Right lobe of liver (tissue), 6 donors: ENCODE data around the gene SLC39A3. TPM values are rescaled to one million over a fixed set of nuclear protein-coding genes. Genes with fewer than 3 reads are reported as not detected.

Experiments
- ATAC-seq, 4 donors: fragments of 200-7000 bp; cut with Tn5 transposase; one replicate each; pipeline ENCODE4 v1.9.1; 2020; ENCODE audit warnings: mild to moderate bottlenecking in 4 of 4, moderate library complexity in 4 of 4
- DNase-seq, 3 donors: peaks; one replicate each; pipeline ENCODE4 v3.0.0-alpha.2; 2020
- H3K27ac ChIP-seq, 3 donors: fragments of 200-600 bp; one replicate each; pipeline ENCODE4 v1.8.0; 2022
- H3K27me3 ChIP-seq, 2 donors: fragments of 200-600 bp; one replicate each; pipeline ENCODE4 v1.8.0; 2022
- H3K36me3 ChIP-seq, 4 donors: fragments of 200-600 bp; sonication (generic) in 1 of 4; one replicate each; pipeline versions ENCODE4 v1.5.1 to v1.8.0; 2017 to 2022; ENCODE audit warnings: control low read depth in 1 of 4
- H3K4me1 ChIP-seq, 4 donors: fragments of 200-600 bp; sonication (generic) in 1 of 4; one replicate each; pipeline versions ENCODE4 v1.5.1 to v1.8.0; 2017 to 2022; ENCODE audit warnings: control low read depth in 1 of 4
- H3K4me3 ChIP-seq, 3 donors: fragments of 200-600 bp; one replicate each; pipeline ENCODE4 v1.8.0; 2022
- H3K9me3 ChIP-seq, 4 donors: fragments of 200-600 bp; sonication (generic) in 1 of 4; one replicate each; pipeline versions ENCODE4 v1.5.1 to v1.8.0; 2017 to 2022; ENCODE audit warnings: control low read depth in 1 of 4
- POLR2A ChIP-seq: fragments of 450-650 bp; IDR thresholded peaks from one replicate; pipeline ENCODE4 v1.6.1; 2017; ENCODE audit warnings: antibody characterized with exemption, mild to moderate bottlenecking
- WGBS: methylation state at CpG from one replicate; pipeline ENCODE4 v1.1.6; 2018; ENCODE audit warnings: low coverage, low lambda C conversion rate; ENCODE audit not compliant: insufficient coverage; ENCODE audit errors: missing lambda C conversion rate; 5-methylcytosine and 5-hydroxymethylcytosine counted together
- intact Hi-C, 2 donors: fragments of 100-400 bp; cut with DNase I; formaldehyde crosslinking; loops; one replicate each; pipeline versions ENCODE4 v1.11.2 to v1.14.1; 2022
- total RNA-seq, 6 experiments: library from RNA; depleted of rRNA in 2 of 6; stranded (reverse); fragments of >200 nt in 2 of 6; fragmentation: NEBNext Ultra II Directional in 3 of 6; extraction: Animal tissue kit (Norgen Biotek cat#: 25700) in 3 of 6; gene quantifications; one replicate each; pipeline versions ENCODE4 v1.1.0 to v1.2.4, GENCODE V29; 2016 to 2023
- TF ChIP-seq, protein P1 (sequence below), 4 donors: fragments of 200-600 bp in 3 of 4; fragments of 450-650 bp in 1 of 4; IDR thresholded peaks; one replicate each; pipeline versions ENCODE4 v1.5.1 to v1.8.0; 2016 to 2022; ENCODE audit warnings: antibody characterized with exemption in 4 of 4, mild to moderate bottlenecking in 2 of 4
- donor health status: DM: no; HTN: yes; CAD: no.
- donor health status: DM: no; HTN: no; CAD: no.
- donor health status: DM: no; HTN: no; CAD: no.
- donor health status: DM: no; HTN: yes; CAD: no.
- donor health status: DM: no; HTN: yes; CAD: no.

The SLC39A3 gene
- total RNA-seq, 6 experiments from 2014 or later, result 13.5 to 29.5 (median 19.6) TPM

GRCh38 chr19:2728783-2729387, 10.9 kb downstream of the SLC39A3 start:
- no peak overlapping the region for H3K27ac ChIP-seq
- no peak overlapping the region for H3K4me3 ChIP-seq
- no peak for TF ChIP-seq POLR2A
- TF ChIP-seq, protein P1, sequence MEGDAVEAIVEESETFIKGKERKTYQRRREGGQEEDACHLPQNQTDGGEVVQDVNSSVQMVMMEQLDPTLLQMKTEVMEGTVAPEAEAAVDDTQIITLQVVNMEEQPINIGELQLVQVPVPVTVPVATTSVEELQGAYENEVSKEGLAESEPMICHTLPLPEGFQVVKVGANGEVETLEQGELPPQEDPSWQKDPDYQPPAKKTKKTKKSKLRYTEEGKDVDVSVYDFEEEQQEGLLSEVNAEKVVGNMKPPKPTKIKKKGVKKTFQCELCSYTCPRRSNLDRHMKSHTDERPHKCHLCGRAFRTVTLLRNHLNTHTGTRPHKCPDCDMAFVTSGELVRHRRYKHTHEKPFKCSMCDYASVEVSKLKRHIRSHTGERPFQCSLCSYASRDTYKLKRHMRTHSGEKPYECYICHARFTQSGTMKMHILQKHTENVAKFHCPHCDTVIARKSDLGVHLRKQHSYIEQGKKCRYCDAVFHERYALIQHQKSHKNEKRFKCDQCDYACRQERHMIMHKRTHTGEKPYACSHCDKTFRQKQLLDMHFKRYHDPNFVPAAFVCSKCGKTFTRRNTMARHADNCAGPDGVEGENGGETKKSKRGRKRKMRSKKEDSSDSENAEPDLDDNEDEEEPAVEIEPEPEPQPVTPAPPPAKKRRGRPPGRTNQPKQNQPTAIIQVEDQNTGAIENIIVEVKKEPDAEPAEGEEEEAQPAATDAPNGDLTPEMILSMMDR (IDR thresholded peaks at IDR 0.05), result no peak
- no peak for DNase-seq
- H3K36me3 ChIP-seq, result no peaks in the 10 kb centered on the region
- no peaks in the 10 kb centered on the region for H3K27me3 ChIP-seq
- no peaks in the 10 kb centered on the region for H3K4me1 ChIP-seq
- intact Hi-C loops, result no loop called here
- no peaks in the 10 kb centered on the region for H3K9me3 ChIP-seq
- WGBS, result 94% methylated on average over 2 of the region's 23 CpGs
- no peak for ATAC-seq

DNA sequence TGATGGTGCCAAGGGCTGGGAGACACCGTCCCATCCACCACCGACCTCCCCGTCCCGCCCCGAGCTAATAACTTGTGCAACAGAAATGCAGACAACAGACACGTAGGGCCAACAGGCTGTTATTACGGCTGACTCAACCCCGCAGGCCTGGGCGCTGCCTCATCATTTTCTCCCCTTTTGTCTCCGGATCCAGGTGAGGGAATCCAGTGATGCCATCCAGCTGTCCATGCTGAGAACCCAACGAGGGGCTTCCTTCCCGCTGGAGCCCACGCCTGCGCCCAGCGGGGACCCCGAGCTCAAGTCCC, 12.2 kb downstream of the SLC39A3 start:
- no CpG with 5 or more reads among the region's 16 CpGs for WGBS
- H3K9me3 ChIP-seq, result no peaks in the 10 kb centered on the region
- H3K27ac ChIP-seq, result no peak overlapping the region
- H3K27me3 ChIP-seq, result no peaks in the 10 kb centered on the region
- H3K36me3 ChIP-seq, result no peaks in the 10 kb centered on the region
- no peak for ATAC-seq
- DNase-seq, result no peak
- no peak overlapping the region for H3K4me3 ChIP-seq
- no peaks in the 10 kb centered on the region for H3K4me1 ChIP-seq
- intact Hi-C loops, result no loop called here
- TF ChIP-seq, protein P1 (IDR thresholded peaks at IDR 0.05), result no peak
- no peak for TF ChIP-seq POLR2A

DNA sequence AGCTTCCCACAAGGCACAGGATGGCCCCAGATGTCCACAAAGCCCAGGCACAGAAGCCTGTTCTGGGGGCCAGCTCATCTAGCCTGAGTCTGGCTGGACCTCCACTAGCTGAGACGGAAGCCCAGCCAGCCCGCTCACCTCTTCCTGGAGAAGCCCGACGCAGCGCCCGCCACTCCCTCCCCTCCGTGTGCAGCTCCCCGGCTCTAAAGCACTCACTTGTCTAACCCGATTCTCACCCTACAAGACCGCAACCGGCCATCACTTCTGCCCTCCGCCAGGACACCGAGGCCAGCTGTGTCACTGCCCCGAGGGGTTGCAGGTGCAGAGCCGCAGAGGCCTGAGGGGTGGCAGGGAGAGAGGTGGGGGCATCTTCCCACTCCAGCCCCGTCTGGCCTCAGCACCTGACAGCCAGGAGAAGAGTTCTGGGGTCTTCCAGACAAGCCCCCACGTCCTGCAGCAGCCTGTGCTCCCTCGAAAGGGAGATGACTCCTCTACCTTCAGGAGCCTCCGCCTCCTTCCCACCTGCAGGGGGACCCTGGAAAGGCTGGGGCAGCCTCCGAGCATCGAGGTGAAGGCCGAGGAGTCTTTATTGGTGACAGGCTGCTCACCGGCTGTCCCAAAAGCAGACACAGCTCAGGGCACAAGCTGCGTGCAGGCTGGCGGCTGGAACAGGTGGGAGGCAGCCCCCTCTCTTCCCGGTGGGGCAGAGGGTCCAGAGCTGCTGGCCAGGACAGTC, 12.7 kb downstream of the SLC39A3 start:
- TF ChIP-seq POLR2A, result no peak
- TF ChIP-seq, protein P1 (IDR thresholded peaks at IDR 0.05), result no peak
- intact Hi-C loops, result no loop called here
- Histone ChIP-seq H3K27ac (no peak overlapping the region), H3K27me3 (no peaks in the 10 kb centered on the region), H3K4me1 (no peaks in the 10 kb centered on the region), H3K4me3 (no peak overlapping the region), H3K36me3 (no peaks in the 10 kb centered on the region), H3K9me3 (no peaks in the 10 kb centered on the region)
- no peak for DNase-seq
- WGBS, result 10% methylated on average over 2 of the region's 26 CpGs
- no peak for ATAC-seq

DNA sequence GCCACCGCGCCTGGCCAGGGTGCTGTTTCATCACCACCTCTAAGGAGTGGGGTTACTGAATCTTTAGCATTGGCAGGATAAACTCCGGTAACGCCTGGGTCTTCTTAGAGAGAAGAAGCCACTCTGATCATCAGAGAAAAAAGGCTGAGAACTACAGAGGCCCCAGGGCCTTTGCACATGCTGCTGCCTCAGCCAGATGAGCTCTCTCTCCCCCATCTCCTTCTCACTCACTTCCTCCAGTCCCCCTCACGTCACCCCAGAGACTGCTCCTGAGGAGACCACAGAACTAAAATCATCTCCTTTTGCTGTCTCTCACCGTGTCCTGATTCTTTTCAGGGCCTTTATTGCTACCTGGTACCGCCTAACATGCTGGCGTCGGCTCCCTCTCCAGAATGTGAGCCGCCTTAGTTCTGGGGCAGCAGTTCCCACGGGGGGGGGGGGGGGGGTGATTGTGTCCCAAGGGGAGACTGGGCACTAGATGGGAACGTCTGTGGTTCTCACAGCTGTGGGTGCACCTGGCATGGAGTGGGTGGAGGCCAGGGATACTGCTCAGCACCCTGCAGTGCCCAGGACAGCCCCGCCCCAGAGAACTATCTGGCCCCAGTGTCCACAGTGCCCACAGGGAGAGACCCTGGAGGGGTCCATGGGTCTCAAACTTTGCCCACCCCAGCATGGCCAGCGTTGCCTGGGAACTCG, 13.5 kb downstream of the SLC39A3 start:
- no peaks in the 10 kb centered on the region for H3K27me3 ChIP-seq

More for the DNA sequence above, 13.5 kb downstream of the SLC39A3 start:
- H3K27ac ChIP-seq, result no peak overlapping the region
- H3K9me3 ChIP-seq, result no peaks in the 10 kb centered on the region
- ATAC-seq, result no peak
- TF ChIP-seq POLR2A, result no peak
- TF ChIP-seq, protein P1 (IDR thresholded peaks at IDR 0.05), result no peak
- no peaks in the 10 kb centered on the region for H3K36me3 ChIP-seq
- no peak for DNase-seq
- intact Hi-C loops, result no loop called here
- 73% methylated on average over 9 of the region's 15 CpGs for WGBS
- no peak overlapping the region for H3K4me3 ChIP-seq
- H3K4me1 ChIP-seq, result no peaks in the 10 kb centered on the region
